ENCODE measurements around the gene ANP32E. TPM values are rescaled to one million over a fixed set of nuclear protein-coding genes. Genes with fewer than 3 reads are reported as not detected.
A peak's percentile ranks its signal among the peaks of the same experiment; 100 is the strongest.

Gene ANP32E
- total and polyA plus RNA-seq, 2 of the 13 experiments (the other 11 are each of a cell fraction or from before 2014, with no cell fraction given) = 10.3 to 53.0 TPM

- Histone ChIP-seq H3K27ac (ENCODE audit: extremely low read length, insufficient read depth, low read length) (peak overlapping the region; percentile 88), H3K27me3 (ENCODE audit: control insufficient read depth in 1 of 2, insufficient read depth in 2 of 2, low read length in 2 of 2) (no peaks in the 10 kb centered on the region; a peak in 2 of 5 replicates), H2AFZ (ENCODE audit: low read length) (no peak overlapping the region), H3K9me3 (ENCODE audit: low read length) (no peaks in the 10 kb centered on the region), H3K4me3 (replicated peaks in 1 of 3; ENCODE audit: insufficient read depth in 1 of 3, low read depth in 2 of 3, low read length in 3 of 3) (peak overlapping the region; percentile 83 to 93 (median 84)), H4K20me1 (ENCODE audit: insufficient read depth, low read length) (no peaks in the 10 kb centered on the region), H3K36me3 (replicated peaks in 1 of 2; ENCODE audit: control insufficient read depth in 1 of 2, insufficient read depth in 2 of 2, low read length in 2 of 2) (0 out of 5 replicates have a peak, but pooled peaks cover 0 to 1% of the 10 kb centered on the region in 2 experiments), H3K9ac (ENCODE audit: insufficient read depth, low read depth, low read length) (peak overlapping the region; percentile 90), H3K4me1 (ENCODE audit: insufficient read depth, low read length) (peaks cover 31% of the 10 kb centered on the region), H3K79me2 (ENCODE audit: insufficient read depth, low read length) (peaks cover 43% of the 10 kb centered on the region), H3K4me2 (ENCODE audit: low read depth, low read length) (peak overlapping the region; percentile 72)
- TSS peak; percentile 81 for BruUV-seq (replicated peaks)
- CTCF ChIA-PET (ENCODE audit: low intra/inter-chr PET ratio, low total read pairs) = no interaction called here
- 3% methylated on average over 10 of the region's 27 CpGs for WGBS (ENCODE audit: low lambda C conversion rate)
- in situ Hi-C loops (cut with HindIII; ENCODE audit: extremely low pct_ligation_motif_present, low pct_unique_long_range_greater_than_20kb) = no loop called here
- POLR2A ChIA-PET = interaction anchor here (1.0 kb wide), 1 partner anchor 45 kb away, joined by 3 read pairs; no protein-coding TSS in a partner anchor
- intact Hi-C loops (cut with micrococcal nuclease; ENCODE audit: unreplicated experiment) = no loop called here
- DNase-seq (ENCODE audit: low spot score) = no peak
- ATAC-seq = peak; percentile 5; the same call in 2 of the 3 replicates
- FAIRE-seq = no peak
- TF ChIP-seq CTCF (CRISPR knock-in tag; IDR thresholded peaks at IDR 0.05) (peak; percentile 19; the same call in 1 of the 2 replicates), CCDC6 (CRISPR knock-in tag; IDR thresholded peaks at IDR 0.05) (peak; percentile 15; the same call in 1 of the 2 replicates), ZFP1 (CRISPR knock-in tag; IDR thresholded peaks at IDR 0.05) (no peak), RBFOX2 (IDR thresholded peaks at IDR 0.05; ENCODE audit: low read depth, low read length) (peak; percentile 42), RXRA (CRISPR knock-in tag; IDR thresholded peaks at IDR 0.05) (no peak), RFX5 (IDR thresholded peaks at IDR 0.05; ENCODE audit: low read depth, low read length) (no peak), SP140L (CRISPR knock-in tag; IDR thresholded peaks at IDR 0.05; ENCODE audit: borderline replicate concordance) (no peak), SIN3A (IDR thresholded peaks at IDR 0.05; ENCODE audit: borderline replicate concordance, low read depth, low read length) (peak; percentile 34; the same call in 1 of the 2 replicates), AGO2 (optimal IDR thresholded peaks at IDR 0.05; ENCODE audit: low read depth, low read length) (peak; percentile 0), KLF6 (CRISPR knock-in tag; IDR thresholded peaks at IDR 0.05) (no peak), SMYD3 (CRISPR knock-in tag; IDR thresholded peaks at IDR 0.05) (no peak), ZNF414 (CRISPR knock-in tag; IDR thresholded peaks at IDR 0.05) (peak; percentile 2; the same call in 1 of the 2 replicates), ZNF512B (CRISPR knock-in tag; IDR thresholded peaks at IDR 0.05; ENCODE audit: borderline replicate concordance) (0 out of 2 replicates have a peak, but pooled peaks have one; percentile 61), ZNF781 (CRISPR knock-in tag; IDR thresholded peaks at IDR 0.05; ENCODE audit: borderline replicate concordance, not compliant biosample characterization) (peak; percentile 1), ZBTB37 (CRISPR knock-in tag; IDR thresholded peaks at IDR 0.05) (no peak), ZNF672 (CRISPR knock-in tag; IDR thresholded peaks at IDR 0.05) (peak; percentile 11; the same call in 1 of the 2 replicates)
Observed at GRCh38 chr1:150235294-150235851, 539 bp downstream of the ANP32E start.
